ENCODE measurements around the gene PVALEF.

Gene PVALEF

GRCh38 chr17:81192386-81193050, 27.2 kb downstream of the PVALEF start:
- Histone ChIP-seq H3K27me3 (ENCODE audit: insufficient read depth, poor library complexity, severe bottlenecking) (no peaks in the 10 kb centered on the region), H3K4me3 (replicated peaks; ENCODE audit: insufficient read depth, low read length) (no peak overlapping the region)

GRCh38 chr17:81193051-81193410, 27.7 kb downstream of the PVALEF start:
- Histone ChIP-seq H3K27ac (replicated peaks) (no peak overlapping the region), H3K27me3 (ENCODE audit: insufficient read depth, poor library complexity, severe bottlenecking) (no peaks in the 10 kb centered on the region), H3K4me3 (replicated peaks; ENCODE audit: insufficient read depth, low read length) (no peak overlapping the region)
- DNase-seq (ENCODE audit: low read depth in 1 of 2, low spot score in 1 of 2), result no peak
- TF ChIP-seq POLR2AphosphoS5 (IDR thresholded peaks at IDR 0.05; ENCODE audit: low read depth), result no peak
- TF ChIP-seq CTCF (IDR thresholded peaks at IDR 0.05; ENCODE audit: insufficient read depth, low read length), result no peak
- TF ChIP-seq GABPA (IDR thresholded peaks at IDR 0.05; ENCODE audit: low read depth), result no peak
- no peak for TF ChIP-seq REST (IDR thresholded peaks at IDR 0.05; ENCODE audit: insufficient replicate concordance, low read depth)
- no peak for TF ChIP-seq SPI1 (IDR thresholded peaks at IDR 0.05; ENCODE audit: borderline replicate concordance, low read depth)

More at GRCh38 chr17:81192386-81193050, 27.2 kb downstream of the PVALEF start:
- H3K27ac ChIP-seq (replicated peaks), result no peak overlapping the region
- TF ChIP-seq POLR2AphosphoS5 (IDR thresholded peaks at IDR 0.05; ENCODE audit: low read depth) (no peak), REST (IDR thresholded peaks at IDR 0.05; ENCODE audit: insufficient replicate concordance, low read depth) (no peak), GABPA (IDR thresholded peaks at IDR 0.05; ENCODE audit: low read depth) (no peak), SPI1 (IDR thresholded peaks at IDR 0.05; ENCODE audit: borderline replicate concordance, low read depth) (no peak), CTCF (IDR thresholded peaks at IDR 0.05; ENCODE audit: insufficient read depth, low read length) (no peak)
- DNase-seq (ENCODE audit: low read depth in 1 of 2, low spot score in 1 of 2), result no peak

- Histone ChIP-seq H3K4me3 (replicated peaks; ENCODE audit: insufficient read depth, low read length) (no peak overlapping the region), H3K27ac (replicated peaks) (no peak overlapping the region), H3K27me3 (ENCODE audit: insufficient read depth, poor library complexity, severe bottlenecking) (no peaks in the 10 kb centered on the region)
- DNase-seq (ENCODE audit: low read depth in 1 of 2, low spot score in 1 of 2), result no peak
- TF ChIP-seq POLR2AphosphoS5 (IDR thresholded peaks at IDR 0.05; ENCODE audit: low read depth), result no peak
- no peak for TF ChIP-seq GABPA (IDR thresholded peaks at IDR 0.05; ENCODE audit: low read depth)
- TF ChIP-seq REST (IDR thresholded peaks at IDR 0.05; ENCODE audit: insufficient replicate concordance, low read depth), result no peak
- no peak for TF ChIP-seq SPI1 (IDR thresholded peaks at IDR 0.05; ENCODE audit: borderline replicate concordance, low read depth)
- TF ChIP-seq CTCF (IDR thresholded peaks at IDR 0.05; ENCODE audit: insufficient read depth, low read length), result no peak
Observed at GRCh38 chr17:81193470-81194224, 28.3 kb downstream of the PVALEF start.
